Naive B cell (primary cell): ENCODE measurements around the gene MTHFD1L. TPM values are rescaled to one million over a fixed set of nuclear protein-coding genes. Genes with fewer than 3 reads are reported as not detected.

Experiments
- ATAC-seq, 2 donors: fragments of 150-1000 bp; cut with Tn5 transposase; 2 replicates each; pipeline ENCODE4 v1.10.0; 2021; ENCODE audit warnings: low read depth in 2 of 2, mild to moderate bottlenecking in 2 of 2, moderate library complexity in 2 of 2
- DNase-seq: peaks from one replicate; pipeline ENCODE4 v3.0.0; 2022
- H3K27ac Mint-ChIP-seq, 6 donors: one replicate each; pipeline ENCODE4 v1.8.0; 2020 to 2022; ENCODE audit warnings: mild to moderate bottlenecking in 6 of 6, mixed read lengths in 6 of 6, moderate library complexity in 5 of 6, inconsistent platforms in 2 of 6
- H3K27me3 Mint-ChIP-seq, 3 donors: one replicate each; pipeline ENCODE4 v1.8.0; 2021 to 2022; ENCODE audit warnings: mixed read lengths in 3 of 3, mild to moderate bottlenecking in 1 of 3
- H3K36me3 Mint-ChIP-seq, 2 donors: one replicate each; pipeline ENCODE4 v1.8.0; 2020 to 2022; ENCODE audit warnings: mixed read lengths in 2 of 2, inconsistent platforms in 1 of 2, mild to moderate bottlenecking in 1 of 2
- H3K4me1 Mint-ChIP-seq, 3 donors: one replicate each; pipeline ENCODE4 v1.8.0; 2020 to 2022; ENCODE audit warnings: mixed read lengths in 3 of 3, inconsistent platforms in 1 of 3, mild to moderate bottlenecking in 1 of 3, moderate library complexity in 1 of 3
- H3K4me3 Mint-ChIP-seq, 8 donors: one replicate each; pipeline ENCODE4 v1.8.0; 2020 to 2022; ENCODE audit warnings: mild to moderate bottlenecking in 8 of 8, mixed read lengths in 8 of 8, moderate library complexity in 8 of 8, inconsistent platforms in 2 of 8
- H3K9me3 Mint-ChIP-seq, 7 donors: one replicate each; pipeline ENCODE4 v1.8.0; 2020 to 2022; ENCODE audit warnings: mixed read lengths in 7 of 7, mild to moderate bottlenecking in 5 of 7, inconsistent platforms in 2 of 7, moderate library complexity in 1 of 7
- polyA plus RNA-seq, 6 donors: library from polyadenylated mRNA; unstranded; fragments of 300-500 nt; fragmentation: Illumina TruSeq; gene quantifications; one replicate each; pipeline ENCODE4 v1.2.3, GENCODE V29; 2021; ENCODE audit warnings: low read depth in 6 of 6

MTHFD1L gene
- polyA plus RNA-seq, 6 donors from 2014 or later, result 0.45 to 2.5 (median 1.5) TPM

DNA sequence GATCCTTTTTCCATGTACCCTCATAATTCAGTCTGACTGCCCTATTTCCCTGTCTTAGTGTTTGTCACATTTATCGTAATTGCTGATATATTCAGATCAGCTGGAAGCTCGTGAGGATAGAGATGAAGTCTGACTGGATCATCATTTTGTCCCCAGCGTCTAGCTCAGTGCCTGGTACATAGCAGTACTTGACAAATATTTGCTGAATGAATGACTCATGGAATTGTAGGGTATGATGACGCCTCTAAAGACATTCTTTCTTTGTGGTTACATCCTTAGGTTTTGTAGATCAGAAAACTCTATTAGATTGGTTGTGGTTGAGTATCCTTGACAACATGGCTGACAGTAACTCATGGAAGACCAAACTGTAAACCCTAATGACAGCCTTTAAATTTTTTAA lies 68.9 kb downstream of the MTHFD1L start:
- Mint-ChIP-seq H3K9me3 (no peaks in the 10 kb centered on the region), H3K27ac (peak overlapping the region in 1 of 6 donors; percentile 29), H3K4me3 (no peak overlapping the region), H3K36me3 (peaks cover 23 to 34% of the 10 kb centered on the region in 2 donors), H3K4me1 (peaks cover 0 to 4% (median 0%) of the 10 kb centered on the region in 3 donors), H3K27me3 (no peaks in the 10 kb centered on the region)
- no peak for DNase-seq
- ATAC-seq, result no peak

DNA sequence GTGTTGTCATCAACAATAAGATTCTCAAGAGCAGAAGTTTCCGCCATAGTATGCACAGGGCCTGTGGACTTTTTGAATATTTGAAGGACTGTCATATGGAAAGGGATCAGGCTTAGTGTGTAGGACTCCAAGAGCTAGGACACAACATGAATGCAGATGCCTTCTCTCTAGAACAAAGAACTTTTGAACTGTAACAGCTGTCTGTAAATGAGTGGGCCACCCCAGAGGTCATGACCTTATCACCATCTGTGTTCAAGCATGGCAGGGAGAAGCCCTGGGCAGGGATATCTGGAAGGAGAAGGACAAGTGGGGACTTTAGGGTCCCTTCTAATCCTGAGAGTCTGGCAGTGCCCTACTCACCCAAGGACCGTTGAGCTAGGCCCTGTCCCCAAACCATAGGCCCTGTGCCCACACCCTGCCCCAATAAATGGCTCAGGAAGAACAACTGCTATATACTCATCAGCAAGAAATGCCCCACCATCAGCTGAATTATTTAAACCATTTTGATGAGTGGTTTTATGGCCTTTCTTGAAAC lies 70.6 kb downstream of the MTHFD1L start:
- Mint-ChIP-seq H3K27ac (peak overlapping the region in 1 of 6 donors; percentile 91), H3K27me3 (no peaks in the 10 kb centered on the region), H3K4me1 (peaks cover 0 to 7% (median 0%) of the 10 kb centered on the region in 3 donors), H3K4me3 (no peak overlapping the region), H3K9me3 (no peaks in the 10 kb centered on the region), H3K36me3 (peaks cover 39% of the 10 kb centered on the region in 2 donors)
- no peak for DNase-seq
- no peak for ATAC-seq

DNA sequence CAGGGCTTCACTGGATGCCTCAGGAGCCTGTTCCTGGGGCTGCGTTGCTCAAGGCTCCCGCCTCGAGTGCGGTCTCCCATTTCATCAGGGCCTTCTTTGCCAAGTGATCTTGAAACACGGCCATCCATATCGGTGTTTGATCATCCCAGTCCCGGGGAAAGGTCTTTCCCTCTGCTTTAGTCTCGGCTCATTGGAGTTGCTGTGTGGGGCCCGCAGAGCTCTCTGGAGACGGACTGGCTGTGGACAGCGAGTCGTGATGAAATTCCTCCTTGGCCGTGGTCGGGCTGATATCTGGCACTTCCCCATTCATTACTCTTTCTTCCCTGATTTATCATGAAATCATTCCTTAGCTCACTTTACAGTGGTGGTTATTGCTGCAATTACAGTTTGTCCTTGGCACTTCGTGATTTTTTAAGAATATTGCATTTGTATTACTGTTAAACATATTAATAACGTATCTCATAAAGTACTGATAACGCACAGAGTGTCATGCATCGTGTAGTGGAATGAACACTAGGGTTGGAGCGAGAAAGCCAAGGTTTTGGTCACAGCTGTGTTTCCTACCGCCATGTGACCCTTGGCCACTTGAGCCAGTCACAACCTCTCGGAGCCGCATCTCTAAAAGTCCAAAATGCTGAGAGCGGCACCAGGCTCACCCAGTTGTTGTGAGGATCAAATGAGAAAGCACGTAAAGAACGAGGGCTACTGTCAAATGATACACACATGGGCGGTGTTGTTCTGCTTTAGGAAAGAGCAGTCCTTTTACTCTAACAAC lies 71.8 kb downstream of the MTHFD1L start:
- H3K4me1 Mint-ChIP-seq, result peaks cover 0 to 7% (median 0%) of the 10 kb centered on the region in 3 donors
- peak overlapping the region in 1 of 6 donors; percentile 10 for H3K27ac Mint-ChIP-seq
- no peak for ATAC-seq
- no peaks in the 10 kb centered on the region for H3K27me3 Mint-ChIP-seq
- H3K36me3 Mint-ChIP-seq, result peaks cover 39% of the 10 kb centered on the region in 2 donors
- peaks cover 0 to 3% (median 0%) of the 10 kb centered on the region in 7 donors for H3K9me3 Mint-ChIP-seq
- H3K4me3 Mint-ChIP-seq, result no peak overlapping the region
- no peak for DNase-seq

DNA sequence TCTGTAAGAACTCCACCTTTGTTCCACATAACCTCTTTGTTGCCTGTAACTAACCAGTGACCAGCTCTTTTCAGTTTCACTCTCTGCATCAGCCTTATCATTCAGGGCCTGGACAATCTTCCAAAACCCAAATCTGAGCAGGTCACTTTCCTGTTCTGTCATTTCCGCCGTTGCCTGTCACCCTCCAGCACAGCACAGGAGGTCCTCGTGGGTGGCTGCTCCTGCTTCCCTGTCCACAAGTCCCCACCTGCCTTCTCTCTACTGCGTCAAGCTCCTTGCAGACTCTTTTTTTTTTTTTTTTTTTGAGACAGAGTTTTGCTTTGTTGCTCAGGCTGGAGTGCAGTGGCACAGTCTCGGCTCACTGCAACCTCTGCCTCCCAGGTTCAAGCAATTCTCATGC lies 73.9 kb downstream of the MTHFD1L start:
- no peak overlapping the region for H3K4me3 Mint-ChIP-seq
- H3K27ac Mint-ChIP-seq, result peak overlapping the region in 2 of 6 donors; percentile 39 to 88
- H3K9me3 Mint-ChIP-seq, result peaks cover 0 to 3% (median 0%) of the 10 kb centered on the region in 7 donors
- no peak for DNase-seq
- H3K27me3 Mint-ChIP-seq, result no peaks in the 10 kb centered on the region
- peaks cover 0 to 3% (median 0%) of the 10 kb centered on the region in 3 donors for H3K4me1 Mint-ChIP-seq
- H3K36me3 Mint-ChIP-seq, result peaks cover 29 to 30% of the 10 kb centered on the region in 2 donors
- no peak for ATAC-seq

DNA sequence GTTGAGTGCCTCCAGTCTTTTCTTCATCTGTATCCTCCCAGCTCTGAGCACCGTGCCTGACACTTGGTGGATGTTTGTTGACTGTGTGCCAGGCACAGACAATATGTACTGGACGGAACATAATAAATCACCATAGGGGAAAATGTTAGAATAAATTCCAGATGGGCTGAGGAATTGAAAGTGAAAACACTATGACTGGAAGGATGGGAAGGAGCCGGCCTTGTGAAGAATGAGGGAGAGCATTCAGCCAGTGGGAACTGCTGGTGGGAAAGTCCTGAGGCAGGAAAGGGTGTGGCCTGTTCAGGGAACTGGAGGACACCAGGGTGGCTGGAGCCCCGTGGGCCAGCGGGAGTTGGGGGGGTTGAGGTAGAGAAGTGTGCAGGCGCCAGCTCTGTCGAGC lies 75.4 kb downstream of the MTHFD1L start:
- peaks cover 21 to 26% of the 10 kb centered on the region in 2 donors for H3K36me3 Mint-ChIP-seq
- peaks cover 0 to 3% (median 0%) of the 10 kb centered on the region in 3 donors for H3K4me1 Mint-ChIP-seq
- ATAC-seq (no peak), DNase-seq (no peak)
- no peaks in the 10 kb centered on the region for H3K27me3 Mint-ChIP-seq
- H3K4me3 Mint-ChIP-seq, result no peak overlapping the region
- peak overlapping the region in 2 of 6 donors; percentile 28 to 52 for H3K27ac Mint-ChIP-seq
- peaks cover 0 to 3% (median 0%) of the 10 kb centered on the region in 7 donors for H3K9me3 Mint-ChIP-seq

DNA sequence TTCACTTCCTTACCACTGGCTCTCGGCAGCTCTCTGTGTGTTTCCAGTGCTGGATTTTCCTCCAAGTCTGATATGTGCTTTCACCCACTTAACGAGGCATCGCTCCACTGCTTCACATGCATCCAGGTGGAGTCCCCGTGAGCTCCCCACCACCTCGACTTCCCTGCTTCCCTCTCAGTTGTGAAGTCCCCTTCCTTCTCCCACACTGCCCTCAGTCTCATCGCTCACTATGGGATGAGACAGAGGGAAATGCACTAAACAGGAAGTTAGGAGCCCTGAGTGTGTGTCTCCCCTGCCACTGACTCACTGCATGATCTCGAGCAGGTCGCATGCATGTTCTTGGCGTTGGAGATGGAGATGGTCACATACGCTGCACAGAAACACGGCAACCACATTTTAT lies 84.0 kb downstream of the MTHFD1L start:
- no peak for ATAC-seq
- H3K36me3 Mint-ChIP-seq, result peaks cover 25 to 28% of the 10 kb centered on the region in 2 donors

DNA sequence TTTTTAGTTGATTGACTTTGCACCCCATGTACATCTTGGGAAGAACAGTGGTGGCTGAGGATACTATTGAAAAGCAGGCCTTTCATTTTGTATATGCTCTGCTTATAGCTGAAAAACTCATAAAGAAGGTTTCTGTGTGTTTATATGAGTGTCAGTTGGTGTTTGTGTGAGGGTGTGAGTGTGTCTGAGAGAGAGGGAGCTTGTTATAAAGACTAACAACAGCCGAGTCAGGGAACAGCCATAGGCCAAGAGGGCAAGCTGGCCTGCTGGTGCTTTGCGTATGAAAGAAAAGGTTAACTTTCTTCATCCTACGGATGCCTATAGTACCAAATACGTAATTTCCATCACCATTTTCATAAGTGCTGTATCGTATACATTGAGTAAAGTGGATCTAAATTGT lies 88.3 kb downstream of the MTHFD1L start:
- H3K27me3 Mint-ChIP-seq, result no peaks in the 10 kb centered on the region
- H3K4me3 Mint-ChIP-seq, result no peak overlapping the region
- no peaks in the 10 kb centered on the region for H3K9me3 Mint-ChIP-seq
- ATAC-seq (no peak), DNase-seq (no peak)
- H3K27ac Mint-ChIP-seq, result no peak overlapping the region
- H3K4me1 Mint-ChIP-seq, result no peaks in the 10 kb centered on the region
- peaks cover 30 to 33% of the 10 kb centered on the region in 2 donors for H3K36me3 Mint-ChIP-seq

More for the DNA sequence above, 84.0 kb downstream of the MTHFD1L start:
- Mint-ChIP-seq H3K9me3 (no peaks in the 10 kb centered on the region), H3K27me3 (no peaks in the 10 kb centered on the region), H3K4me3 (no peak overlapping the region), H3K27ac (no peak overlapping the region), H3K4me1 (no peaks in the 10 kb centered on the region)
- DNase-seq, result no peak

DNA sequence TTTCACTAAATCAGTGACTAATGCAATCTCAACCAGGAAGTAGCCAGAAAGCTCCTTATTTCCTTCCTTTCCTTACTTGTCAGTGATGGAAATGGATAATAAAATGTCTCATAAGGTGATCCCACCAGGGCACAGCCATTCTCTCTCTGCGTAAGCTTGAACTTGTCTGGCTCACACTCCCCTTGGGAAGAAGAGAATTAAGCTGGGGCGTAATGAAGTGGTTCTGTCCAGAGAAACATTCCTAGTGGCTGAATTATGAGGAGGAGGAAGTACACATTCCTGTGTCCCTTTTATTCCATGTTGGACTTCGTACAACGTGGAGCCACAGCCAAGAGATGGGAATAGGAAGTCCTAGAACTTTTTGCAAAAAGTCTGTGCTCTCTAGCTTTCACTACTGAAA lies 93.7 kb downstream of the MTHFD1L start:
- Mint-ChIP-seq H3K4me3 (no peak overlapping the region), H3K9me3 (no peaks in the 10 kb centered on the region), H3K4me1 (no peaks in the 10 kb centered on the region), H3K27me3 (no peaks in the 10 kb centered on the region), H3K36me3 (peaks cover 6 to 9% of the 10 kb centered on the region in 2 donors), H3K27ac (peak overlapping the region in 1 of 6 donors; percentile 9)
- DNase-seq, result no peak
- ATAC-seq, result no peak

DNA sequence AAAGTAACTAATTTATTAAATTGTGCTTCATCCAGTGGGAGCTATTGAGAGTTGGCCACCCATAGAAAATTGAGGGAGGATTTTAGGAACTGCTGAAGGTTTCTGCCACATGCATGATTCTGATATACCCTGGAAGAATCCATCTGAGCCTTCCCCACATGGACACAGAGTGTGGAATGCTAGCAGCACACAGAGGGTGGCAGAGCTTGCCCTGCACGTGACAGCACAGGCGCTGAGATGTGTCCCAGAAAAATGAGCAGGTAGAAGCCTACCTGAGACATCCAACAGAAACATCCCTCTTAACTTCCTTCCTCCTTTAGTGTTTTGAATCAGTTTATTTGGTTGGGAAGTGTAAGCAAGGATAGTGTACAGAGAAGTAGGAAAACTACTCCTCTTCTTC lies 96.9 kb downstream of the MTHFD1L start:
- DNase-seq (no peak), ATAC-seq (no peak)
- H3K4me1 Mint-ChIP-seq, result peaks cover 4 to 13% (median 6%) of the 10 kb centered on the region in 3 donors
- H3K36me3 Mint-ChIP-seq, result peaks cover 3 to 21% of the 10 kb centered on the region in 2 donors
- H3K27ac Mint-ChIP-seq, result no peak overlapping the region
- H3K4me3 Mint-ChIP-seq, result no peak overlapping the region
- H3K27me3 Mint-ChIP-seq, result no peaks in the 10 kb centered on the region
- no peaks in the 10 kb centered on the region for H3K9me3 Mint-ChIP-seq

DNA sequence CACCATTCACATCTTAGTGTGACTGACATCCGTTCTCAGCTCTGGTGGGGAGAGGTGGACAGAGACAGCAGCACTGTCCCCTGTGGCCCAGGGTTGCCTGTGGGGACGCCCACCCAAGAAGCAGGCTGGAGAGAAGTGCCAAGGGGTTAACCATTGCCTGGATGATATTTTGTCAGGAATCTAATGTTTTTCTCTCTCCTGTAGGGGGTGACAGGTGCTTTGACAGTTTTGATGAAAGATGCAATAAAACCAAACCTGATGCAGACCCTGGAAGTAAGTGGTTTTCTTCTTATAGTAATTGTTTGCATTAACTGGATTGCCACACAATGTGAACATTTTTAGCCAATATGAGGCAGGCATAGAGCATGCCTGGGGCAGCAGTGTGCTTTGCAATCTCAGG lies 99.3 kb downstream of the MTHFD1L start:
- no peak overlapping the region for H3K27ac Mint-ChIP-seq
- H3K4me1 Mint-ChIP-seq, result peaks cover 6 to 15% (median 11%) of the 10 kb centered on the region in 3 donors
- no peak for ATAC-seq
- no peak for DNase-seq
- H3K36me3 Mint-ChIP-seq, result peaks cover 10 to 23% of the 10 kb centered on the region in 2 donors
- H3K9me3 Mint-ChIP-seq, result no peaks in the 10 kb centered on the region
- no peaks in the 10 kb centered on the region for H3K27me3 Mint-ChIP-seq
- H3K4me3 Mint-ChIP-seq, result no peak overlapping the region

DNA sequence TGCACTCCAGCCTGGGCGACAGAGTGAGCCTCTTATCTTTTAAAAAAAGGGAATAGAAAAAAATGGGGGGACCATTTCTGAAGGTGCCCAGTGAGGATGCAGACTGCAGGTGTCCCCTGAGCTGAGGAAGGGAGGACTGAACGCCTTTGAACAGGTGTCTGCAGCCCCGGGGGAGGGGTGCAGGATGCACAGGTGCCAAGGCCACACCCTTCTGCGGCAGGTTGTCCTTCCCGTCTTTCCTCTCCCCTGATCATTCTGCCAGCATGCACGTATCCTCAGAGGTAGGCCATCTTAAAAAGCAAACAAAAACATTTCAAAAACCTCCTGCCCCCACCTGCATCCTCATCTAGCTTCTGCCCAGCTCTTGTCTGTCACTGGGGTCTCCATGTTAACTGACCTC lies 101.3 kb downstream of the MTHFD1L start:
- Mint-ChIP-seq H3K27ac (peak overlapping the region in 1 of 6 donors; percentile 4), H3K36me3 (peaks cover 10 to 28% of the 10 kb centered on the region in 2 donors), H3K9me3 (no peaks in the 10 kb centered on the region), H3K27me3 (no peaks in the 10 kb centered on the region), H3K4me3 (peak overlapping the region in 2 of 8 donors; percentile 66 to 67), H3K4me1 (peaks cover 6 to 15% (median 11%) of the 10 kb centered on the region in 3 donors)
- no peak for DNase-seq
- ATAC-seq, result no peak

DNA sequence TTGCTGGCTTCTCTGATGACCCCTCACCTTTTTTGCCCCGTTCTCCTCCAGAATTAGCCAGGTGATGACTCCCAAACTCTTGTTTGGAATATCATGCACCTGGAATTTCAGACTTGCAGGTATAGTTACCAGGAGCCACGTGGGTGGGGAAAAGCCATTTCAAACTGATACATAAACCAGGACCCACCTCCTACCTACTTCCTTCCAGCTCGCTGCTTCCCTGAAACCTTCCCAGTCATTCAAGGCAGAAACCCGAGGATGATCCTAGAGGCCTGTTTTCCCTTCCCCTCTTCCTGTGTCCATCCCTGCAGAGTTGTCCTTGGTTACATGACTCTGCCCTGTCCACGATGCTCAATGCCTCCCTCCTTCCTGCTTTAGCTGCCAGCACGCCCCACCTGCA lies 101.9 kb downstream of the MTHFD1L start:
- no peak for DNase-seq
- ATAC-seq, result no peak
- Mint-ChIP-seq H3K27me3 (no peaks in the 10 kb centered on the region), H3K9me3 (no peaks in the 10 kb centered on the region), H3K4me1 (peaks cover 6 to 15% (median 11%) of the 10 kb centered on the region in 3 donors), H3K27ac (peak overlapping the region in 1 of 6 donors; percentile 10), H3K4me3 (no peak overlapping the region), H3K36me3 (peaks cover 10 to 34% of the 10 kb centered on the region in 2 donors)

DNA sequence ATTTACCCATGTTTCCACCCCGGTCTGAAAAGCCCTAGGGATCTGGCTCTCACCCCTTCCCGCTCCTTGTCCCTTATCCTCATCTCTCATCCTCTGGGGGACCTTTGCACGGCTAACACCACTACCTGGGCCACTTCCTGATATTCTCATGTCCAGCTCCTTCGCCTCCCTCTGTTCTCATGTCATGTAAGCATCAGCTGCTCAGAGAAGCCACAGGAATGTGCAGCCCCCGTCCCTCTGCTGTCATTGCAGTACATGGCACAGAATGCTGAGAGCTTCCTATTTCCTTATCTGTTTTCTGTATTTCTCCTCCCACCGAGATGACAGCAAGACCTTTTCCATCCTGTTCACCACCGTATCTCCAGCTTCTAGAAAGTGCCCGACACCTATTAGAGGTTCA lies 102.4 kb downstream of the MTHFD1L start:
- ATAC-seq (no peak), DNase-seq (no peak)
- Mint-ChIP-seq H3K27ac (peak overlapping the region in 1 of 6 donors; percentile 1), H3K36me3 (peaks cover 14 to 40% of the 10 kb centered on the region in 2 donors), H3K27me3 (no peaks in the 10 kb centered on the region), H3K9me3 (no peaks in the 10 kb centered on the region), H3K4me1 (peaks cover 6 to 15% (median 11%) of the 10 kb centered on the region in 3 donors), H3K4me3 (no peak overlapping the region)

DNA sequence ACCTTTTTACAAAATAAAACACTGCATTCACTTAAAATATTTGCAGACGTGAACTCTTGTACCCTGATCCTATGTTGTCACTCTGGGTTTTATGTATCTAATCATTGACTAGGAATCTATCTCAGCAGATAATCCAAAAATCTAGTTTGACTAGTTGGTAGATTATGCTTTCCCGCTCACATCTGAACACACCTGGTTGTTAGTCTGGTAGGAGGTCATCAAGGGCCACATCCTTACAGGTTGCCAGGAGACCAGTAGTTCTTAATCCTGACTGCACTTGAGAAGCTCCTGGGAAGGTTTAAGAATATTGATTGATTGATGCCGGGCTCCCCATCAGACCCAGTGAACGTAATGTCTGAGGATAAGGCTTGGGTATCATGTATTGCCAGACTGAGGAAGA lies 104.4 kb downstream of the MTHFD1L start:
- H3K4me3 Mint-ChIP-seq, result no peak overlapping the region
- no peak for DNase-seq
- ATAC-seq, result no peak
- H3K4me1 Mint-ChIP-seq, result peaks cover 6 to 15% (median 11%) of the 10 kb centered on the region in 3 donors
- no peak overlapping the region for H3K27ac Mint-ChIP-seq
- H3K36me3 Mint-ChIP-seq, result peaks cover 34 to 51% of the 10 kb centered on the region in 2 donors
- H3K27me3 Mint-ChIP-seq, result no peaks in the 10 kb centered on the region
- H3K9me3 Mint-ChIP-seq, result peaks cover 0 to 12% (median 4%) of the 10 kb centered on the region in 7 donors
